GM18499 (cell line): ENCODE measurements around the gene NRARP.
"Not testable (repeated sequence)": the region's sequence is repeated elsewhere in the genome, so short reads cannot be mapped to it uniquely, and the experiment has no call there.

Experiments
- ATAC-seq: cut with Tn5 transposase; IDR thresholded peaks from one replicate; pipeline ENCODE4 v1.9.1; 2021; ENCODE audit warnings: moderate number of reproducible peaks; ENCODE audit not compliant: insufficient read depth, unreplicated experiment

The NRARP gene

GRCh38 chr9:137302118-137302448 is at the start of gene NRARP:
Gene NRARP (minus strand): TSS chr9:137302271. CDS start chr9:137301928, 343 bp downstream.
- ATAC-seq = peak; percentile 36

GRCh38 chr9:137350696-137351584 is 48.9 kb upstream of the NRARP start:
- no peak for ATAC-seq

GRCh38 chr9:137349471-137350033 is 47.5 kb upstream of the NRARP start:
- no peak for ATAC-seq

- ATAC-seq = no peak
Measured at GRCh38 chr9:137348769-137349470, 46.8 kb upstream of the NRARP start.

GRCh38 chr9:137347928-137348327 is 45.9 kb upstream of the NRARP start:
- no peak for ATAC-seq

GRCh38 chr9:137342482-137342881 is 40.4 kb upstream of the NRARP start:
- no peak for ATAC-seq

GRCh38 chr9:137341227-137341626 is 39.2 kb upstream of the NRARP start:
- no peak for ATAC-seq

GRCh38 chr9:137339908-137340462 is 37.9 kb upstream of the NRARP start:
- not testable (repeated sequence) for ATAC-seq

- ATAC-seq = no peak
Measured at GRCh38 chr9:137339045-137339907, 37.2 kb upstream of the NRARP start.

- no peak for ATAC-seq
Measured at GRCh38 chr9:137336735-137337134, 34.7 kb upstream of the NRARP start.

GRCh38 chr9:137333016-137333671 is 31.1 kb upstream of the NRARP start:
- ATAC-seq = no peak

- no peak for ATAC-seq
Measured at GRCh38 chr9:137331929-137332328, 29.9 kb upstream of the NRARP start.

GRCh38 chr9:137330689-137331088 is 28.6 kb upstream of the NRARP start:
- no peak for ATAC-seq

GRCh38 chr9:137329590-137329989 is 27.5 kb upstream of the NRARP start:
- not testable (repeated sequence) for ATAC-seq

GRCh38 chr9:137327641-137328550 is 25.8 kb upstream of the NRARP start:
- ATAC-seq = not testable (repeated sequence)

- ATAC-seq = no peak
Measured at GRCh38 chr9:137326445-137327065, 24.5 kb upstream of the NRARP start.

GRCh38 chr9:137325799-137326198 is 23.7 kb upstream of the NRARP start:
- no peak for ATAC-seq

GRCh38 chr9:137325124-137325523 is 23.1 kb upstream of the NRARP start:
- ATAC-seq = no peak
